Measurements from ENCODE around the gene TTC16. TPM values are rescaled to one million over a fixed set of nuclear protein-coding genes. Genes with fewer than 3 reads are reported as not detected.

Gene TTC16
- total RNA-seq, 1 donor, result not detected

DNA sequence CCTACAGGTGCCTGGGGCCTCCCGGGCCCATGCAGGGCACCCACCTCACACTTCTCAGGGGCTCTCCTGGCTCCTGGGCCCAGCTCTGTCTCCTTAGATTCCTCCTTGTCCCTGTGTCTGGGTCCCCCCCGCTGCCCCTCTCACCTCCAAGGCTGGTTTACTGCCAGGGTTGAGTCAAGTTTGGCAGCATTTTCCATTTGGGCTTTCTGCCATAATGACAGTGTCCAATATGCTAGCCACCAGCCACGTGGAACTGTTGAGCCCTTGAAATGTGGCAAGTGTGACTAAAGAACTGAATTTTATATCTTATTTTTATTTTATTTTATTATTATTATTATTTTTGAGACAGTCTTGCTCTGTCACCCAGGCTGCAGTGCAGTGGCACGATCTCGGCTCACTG lies 1.9 kb downstream of the TTC16 start:
- H3K4me3 ChIP-seq (ENCODE audit: low read depth, low read length), result no peak overlapping the region
- TF ChIP-seq, protein P1, sequence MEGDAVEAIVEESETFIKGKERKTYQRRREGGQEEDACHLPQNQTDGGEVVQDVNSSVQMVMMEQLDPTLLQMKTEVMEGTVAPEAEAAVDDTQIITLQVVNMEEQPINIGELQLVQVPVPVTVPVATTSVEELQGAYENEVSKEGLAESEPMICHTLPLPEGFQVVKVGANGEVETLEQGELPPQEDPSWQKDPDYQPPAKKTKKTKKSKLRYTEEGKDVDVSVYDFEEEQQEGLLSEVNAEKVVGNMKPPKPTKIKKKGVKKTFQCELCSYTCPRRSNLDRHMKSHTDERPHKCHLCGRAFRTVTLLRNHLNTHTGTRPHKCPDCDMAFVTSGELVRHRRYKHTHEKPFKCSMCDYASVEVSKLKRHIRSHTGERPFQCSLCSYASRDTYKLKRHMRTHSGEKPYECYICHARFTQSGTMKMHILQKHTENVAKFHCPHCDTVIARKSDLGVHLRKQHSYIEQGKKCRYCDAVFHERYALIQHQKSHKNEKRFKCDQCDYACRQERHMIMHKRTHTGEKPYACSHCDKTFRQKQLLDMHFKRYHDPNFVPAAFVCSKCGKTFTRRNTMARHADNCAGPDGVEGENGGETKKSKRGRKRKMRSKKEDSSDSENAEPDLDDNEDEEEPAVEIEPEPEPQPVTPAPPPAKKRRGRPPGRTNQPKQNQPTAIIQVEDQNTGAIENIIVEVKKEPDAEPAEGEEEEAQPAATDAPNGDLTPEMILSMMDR (IDR thresholded peaks at IDR 0.05; ENCODE audit: insufficient read depth, low read length), result no peak
- no peak for DNase-seq (ENCODE audit: low read depth)

DNA sequence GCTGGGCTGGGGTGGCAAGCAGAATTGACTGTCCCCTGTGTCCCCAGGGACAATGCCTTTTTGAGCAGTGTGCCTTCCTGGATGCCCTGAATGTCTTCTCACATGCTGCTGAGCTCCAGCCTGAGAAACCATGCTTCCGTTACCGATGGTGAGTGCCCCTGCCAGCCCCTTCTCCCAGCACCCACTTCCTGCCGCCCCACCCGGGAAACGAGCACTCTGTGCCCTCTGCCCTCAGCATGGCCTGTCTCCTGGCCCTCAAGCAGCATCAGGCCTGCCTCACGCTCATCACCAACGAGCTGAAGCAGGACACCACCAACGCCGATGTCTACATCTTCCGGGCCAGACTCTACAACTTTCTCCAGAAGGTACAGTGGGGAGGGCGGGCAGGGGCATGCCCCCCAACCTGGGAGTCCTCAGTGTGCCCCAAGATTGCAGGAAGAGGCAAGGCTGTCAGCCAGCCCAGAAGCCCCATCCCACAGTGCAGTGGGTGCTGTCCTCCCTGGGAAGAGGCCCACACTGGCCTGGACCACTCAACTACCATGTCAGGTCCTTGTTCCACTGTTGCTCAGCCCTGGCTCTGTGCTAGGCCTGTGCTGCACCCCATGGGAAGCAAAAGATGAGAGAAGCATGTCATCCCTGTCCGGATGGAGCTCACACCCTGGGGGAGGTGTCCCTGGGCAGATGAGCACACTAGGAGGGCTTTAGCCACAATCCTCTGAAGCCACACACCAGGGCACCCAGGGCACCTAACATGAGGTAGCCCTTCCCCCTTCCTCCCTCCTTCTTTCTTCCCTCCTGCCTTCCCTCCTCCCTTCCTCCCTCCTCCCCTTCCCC lies 4.4 kb downstream of the TTC16 start:
- TF ChIP-seq, protein P1 (IDR thresholded peaks at IDR 0.05; ENCODE audit: insufficient read depth, low read length), result no peak
- H3K4me3 ChIP-seq (ENCODE audit: low read depth, low read length), result no peak overlapping the region
- no peak for DNase-seq (ENCODE audit: low read depth)

DNA sequence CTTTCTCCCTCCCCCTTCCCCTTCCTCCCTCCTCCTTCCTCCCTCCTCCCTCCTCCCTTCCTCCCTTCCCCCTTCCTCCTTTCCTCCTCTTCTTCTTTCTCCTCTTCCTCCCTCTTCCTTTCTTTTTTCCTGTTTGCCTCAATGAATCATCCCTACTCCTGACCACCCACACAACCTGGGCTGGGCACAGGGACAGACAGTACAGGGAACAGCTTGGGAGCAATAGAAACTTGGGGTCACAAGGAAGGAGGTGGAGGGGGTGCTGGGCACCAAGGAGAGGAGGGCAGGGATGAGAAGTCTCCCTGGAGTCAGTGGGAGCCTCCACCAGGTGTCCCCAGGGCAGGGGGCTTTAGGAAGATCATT lies 5.0 kb downstream of the TTC16 start:
- TF ChIP-seq, protein P1 (IDR thresholded peaks at IDR 0.05; ENCODE audit: insufficient read depth, low read length), result no peak
- no peak overlapping the region for H3K4me3 ChIP-seq (ENCODE audit: low read depth, low read length)
- DNase-seq (ENCODE audit: low read depth), result no peak

DNA sequence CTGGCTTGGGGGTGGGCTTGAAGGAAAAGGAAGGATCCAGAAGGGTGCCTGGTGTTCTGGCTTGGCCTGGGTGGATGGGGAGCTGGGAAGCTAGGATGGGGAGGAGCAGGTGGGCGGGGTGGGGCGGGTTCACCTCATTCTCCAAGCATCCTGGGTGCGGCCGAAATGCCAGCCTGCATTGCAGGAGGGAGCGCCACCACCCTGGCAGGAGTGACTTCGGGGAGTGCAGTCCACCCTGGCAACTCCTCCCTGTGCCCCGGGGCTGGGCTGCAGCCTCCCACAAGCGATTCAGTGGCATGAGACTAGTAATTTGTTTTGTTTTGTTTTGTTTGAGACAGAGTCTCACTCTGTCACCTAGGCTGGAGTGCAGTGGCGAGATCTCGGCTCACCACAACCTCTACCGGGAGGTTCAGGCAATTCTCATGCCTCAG lies 5.5 kb downstream of the TTC16 start:
- DNase-seq (ENCODE audit: low read depth), result no peak
- TF ChIP-seq, protein P1 (IDR thresholded peaks at IDR 0.05; ENCODE audit: insufficient read depth, low read length), result no peak
- no peak overlapping the region for H3K4me3 ChIP-seq (ENCODE audit: low read depth, low read length)

DNA sequence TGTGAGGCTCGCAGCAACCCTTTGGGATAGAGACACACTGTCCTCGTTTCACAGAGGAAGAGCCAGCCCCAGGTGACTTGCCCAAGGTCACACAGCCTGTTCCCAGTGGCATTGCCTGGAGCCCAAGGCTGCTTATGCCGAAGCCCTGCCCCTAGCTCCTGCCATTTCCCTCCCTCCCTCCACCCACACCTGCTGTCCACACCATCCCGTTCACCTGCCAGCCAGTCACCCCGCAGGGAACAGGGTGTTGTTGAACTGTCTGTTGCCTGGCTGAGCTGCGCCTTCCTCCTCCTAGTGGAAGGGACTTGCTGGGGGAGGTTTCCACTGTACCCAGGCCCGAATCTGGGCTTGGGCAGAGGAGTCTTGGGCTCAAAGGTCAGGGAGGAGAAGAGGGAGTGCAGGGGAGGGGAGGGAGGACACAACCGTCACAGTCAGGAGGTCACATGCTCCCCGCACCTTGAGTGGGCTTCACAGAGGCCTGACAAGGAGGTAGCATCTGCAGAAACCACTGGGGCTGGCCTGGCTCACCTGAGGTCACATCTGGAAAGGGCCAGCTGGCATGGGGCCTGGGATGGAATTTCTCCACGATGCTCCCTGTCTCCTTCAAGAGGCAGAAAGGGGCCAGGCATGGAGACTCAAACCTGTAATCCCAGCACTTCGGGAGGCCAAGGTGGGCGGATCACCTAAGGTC lies 6.3 kb downstream of the TTC16 start:
- DNase-seq (ENCODE audit: low read depth), result no peak
- H3K4me3 ChIP-seq (ENCODE audit: low read depth, low read length), result no peak overlapping the region
- TF ChIP-seq, protein P1 (IDR thresholded peaks at IDR 0.05; ENCODE audit: insufficient read depth, low read length), result no peak

DNA sequence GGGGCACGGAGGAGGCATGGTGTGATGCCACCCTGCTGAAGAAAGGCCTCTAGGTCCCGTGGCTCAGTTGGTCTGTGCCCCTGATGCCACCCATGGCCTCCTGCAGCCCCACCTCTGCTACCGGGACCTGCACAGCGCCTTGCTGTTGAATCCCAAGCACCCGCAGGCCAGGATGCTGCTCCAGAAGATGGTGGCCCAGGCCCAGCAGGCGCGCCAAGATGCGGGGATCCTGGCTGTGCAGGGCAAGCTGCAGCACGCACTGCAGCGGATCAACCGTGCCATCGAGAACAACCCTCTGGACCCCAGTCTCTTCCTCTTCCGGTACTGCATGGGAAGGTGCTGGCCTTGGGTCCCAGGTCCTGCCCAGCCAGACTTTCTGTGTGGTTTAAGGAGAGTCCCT lies 7.1 kb downstream of the TTC16 start:
- no peak for DNase-seq (ENCODE audit: low read depth)
- no peak overlapping the region for H3K4me3 ChIP-seq (ENCODE audit: low read depth, low read length)
- TF ChIP-seq, protein P1 (IDR thresholded peaks at IDR 0.05; ENCODE audit: insufficient read depth, low read length), result no peak
